Stimulated activated CD4-positive, alpha-beta T cell treated with anti-CD3 and anti-CD28 coated beads, Interleukin-1b, Interleukin-23, amount 100 ng/mL, for 48 hours (primary cell): ENCODE data around the gene TNNI2.

Source experiments
- DNase-seq: peaks from one replicate; pipeline ENCODE4 v3.0.0-alpha.2; 2020

Gene TNNI2

DNA sequence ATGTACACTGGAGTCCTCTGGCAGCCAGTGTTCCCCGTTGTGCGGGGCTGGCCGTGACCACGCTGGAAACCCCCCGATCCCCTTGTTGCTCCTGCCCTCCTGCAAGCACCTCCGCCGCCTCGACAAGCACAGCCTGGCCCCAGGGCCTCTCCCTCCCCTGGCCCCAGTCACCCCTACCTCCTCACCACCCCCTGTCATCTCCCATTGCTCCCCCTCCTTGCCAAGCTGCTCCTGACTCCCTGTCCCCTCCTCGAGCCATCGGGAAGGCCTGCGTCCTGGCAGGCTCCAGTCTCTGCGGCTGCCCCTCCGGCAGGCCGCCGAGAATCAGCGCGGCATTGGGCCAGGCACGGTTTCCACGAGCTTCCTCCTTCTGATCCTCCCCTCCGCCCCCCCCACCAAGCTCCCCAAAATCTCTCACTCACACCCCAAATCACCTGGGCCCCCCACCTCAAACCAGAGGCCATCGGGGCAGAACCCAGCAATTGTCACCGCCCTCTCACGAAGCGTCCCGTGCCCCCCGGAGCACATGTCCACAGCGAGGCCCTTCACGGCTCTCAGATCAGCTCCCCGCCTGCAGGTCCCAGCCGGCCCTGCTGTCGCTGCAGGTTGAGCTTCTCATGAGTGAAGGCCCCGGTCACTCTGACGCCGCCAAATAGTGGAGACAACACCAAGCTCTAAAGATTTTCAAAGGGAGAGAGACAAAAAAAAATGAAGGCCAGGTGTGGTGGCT, 8.4 kb downstream of the TNNI2 start:
- DNase-seq: no peak

DNA sequence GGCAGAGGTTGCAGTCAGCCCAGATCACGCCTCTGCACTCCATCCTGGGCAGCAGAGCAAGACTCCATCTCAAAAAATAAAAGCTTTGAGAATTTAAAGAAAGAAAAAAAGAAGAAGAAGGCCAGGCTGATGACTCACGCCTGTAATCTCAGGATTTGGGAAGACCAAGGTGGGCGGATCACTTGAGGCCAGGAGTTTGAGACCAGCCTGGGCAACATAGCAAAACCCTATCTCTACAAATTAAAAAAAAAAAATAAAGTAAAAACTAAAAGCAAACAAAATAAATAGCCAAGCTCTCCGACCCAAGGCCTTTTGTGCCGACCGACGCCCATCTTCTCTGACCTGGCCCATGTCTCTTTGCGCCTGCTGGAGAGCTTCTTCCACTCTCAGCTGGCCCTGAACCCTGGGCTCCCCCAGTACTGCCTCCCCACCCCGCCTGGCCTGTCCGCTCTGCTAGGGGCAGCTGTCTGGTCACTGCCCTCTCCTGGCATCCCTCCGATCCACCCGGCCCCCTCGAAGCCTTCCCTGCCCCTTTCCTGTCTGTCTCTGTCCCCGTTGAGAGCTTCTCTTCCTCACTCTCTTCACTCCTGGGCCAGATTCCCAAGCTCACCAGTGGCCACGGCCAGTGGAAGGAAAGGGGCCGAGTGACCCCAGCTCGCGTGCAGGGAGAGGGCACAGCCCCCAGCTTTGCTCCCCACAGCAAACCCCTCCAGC, 9.3 kb downstream of the TNNI2 start:
- DNase-seq: no peak

DNA sequence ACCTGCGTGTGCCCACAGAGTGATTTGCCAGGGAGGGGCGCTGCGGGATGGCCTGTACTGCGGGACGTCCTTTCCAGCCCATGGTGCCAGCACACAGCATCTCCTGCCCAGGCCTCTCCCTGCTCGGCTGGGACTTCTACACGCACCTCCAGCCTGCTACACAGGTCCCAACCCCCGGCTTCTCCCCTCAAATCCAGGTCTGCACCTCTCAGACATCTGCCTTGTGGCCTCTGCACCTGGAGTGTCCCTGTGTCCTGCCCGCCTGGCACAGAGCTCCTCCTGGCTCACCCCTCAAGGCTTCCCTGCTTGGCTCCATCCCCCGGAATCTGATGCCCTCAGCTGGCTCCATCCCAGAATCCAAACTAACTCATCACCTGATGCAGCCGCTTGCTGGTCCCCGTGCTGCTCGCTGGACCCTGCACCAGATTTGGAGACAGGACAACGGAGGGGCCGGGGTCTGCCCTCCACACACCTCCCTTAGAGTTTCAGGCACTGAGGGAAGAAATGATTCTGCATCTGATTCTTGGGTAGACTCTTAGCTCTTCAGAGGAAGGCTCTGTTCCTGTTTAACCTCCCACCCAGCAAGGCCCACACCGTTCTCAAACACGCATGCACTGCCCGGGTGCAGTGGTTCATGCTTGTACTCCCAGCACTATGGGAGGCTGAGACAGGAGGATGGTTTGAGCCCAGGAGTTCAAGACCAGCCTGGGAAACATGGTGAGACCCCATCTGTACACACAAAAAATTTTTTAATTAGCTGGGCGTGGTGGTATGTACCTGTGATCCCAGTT, 10.1 kb downstream of the TNNI2 start:
- no peak for DNase-seq

GRCh38 chr11:1851468-1852180, 12.8 kb downstream of the TNNI2 start:
- no peak for DNase-seq

DNA sequence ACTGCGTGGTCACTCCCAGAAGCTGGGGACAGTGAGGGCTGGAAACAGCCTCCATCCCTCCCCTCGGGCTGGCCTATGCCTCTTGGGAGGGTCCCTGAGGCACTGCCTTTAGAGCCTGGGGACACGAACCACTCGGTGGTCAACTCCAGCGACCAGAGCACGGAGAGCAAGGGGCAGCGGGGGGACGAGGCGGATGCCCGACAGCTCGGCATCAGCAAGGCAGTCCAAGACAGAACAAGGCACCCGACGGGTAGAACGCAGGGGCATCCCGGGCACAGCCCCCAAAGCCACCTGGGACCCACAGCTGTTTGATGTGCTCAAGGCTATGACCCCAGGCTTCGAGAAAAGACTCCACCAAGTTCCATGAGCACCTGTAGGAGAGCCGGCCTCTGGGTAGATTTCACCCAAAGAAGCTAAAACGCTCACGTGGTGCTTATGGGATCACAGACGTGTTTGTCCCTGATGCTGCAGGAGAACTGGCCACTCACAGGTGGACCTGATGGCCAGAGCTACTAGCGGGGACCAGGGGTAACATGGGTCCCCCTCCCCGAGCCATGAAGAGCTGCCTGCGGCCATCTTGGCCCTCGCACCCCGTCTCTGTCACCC, 13.6 kb downstream of the TNNI2 start:
- DNase-seq: no peak

DNA sequence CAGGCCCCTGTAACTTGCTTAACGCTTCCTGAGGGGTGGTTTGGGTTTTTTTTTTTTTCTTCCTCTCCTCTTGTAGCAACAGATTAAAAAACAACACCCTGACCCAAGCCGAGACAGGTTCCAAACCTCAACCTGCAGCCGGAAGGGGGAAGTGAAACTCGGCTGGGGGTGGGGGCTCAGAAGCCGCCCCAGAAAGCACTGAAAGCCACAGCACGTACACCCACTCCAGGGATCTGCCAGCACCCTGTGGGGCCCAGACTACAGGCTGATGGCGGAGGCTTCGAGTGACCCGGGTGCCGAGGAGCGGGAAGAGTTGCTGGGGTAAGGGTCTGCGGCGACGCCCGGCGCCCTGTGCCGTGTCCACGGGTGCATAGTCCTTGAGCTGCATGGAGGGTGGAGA, 14.1 kb downstream of the TNNI2 start, which contains the start of gene LSP1:
Gene LSP1, plus strand, starts transcription at position 208 of the 400 bp plus-strand sequence. Its CDS starts 61 bp downstream, at position 269.
- peak; percentile 81 for DNase-seq

DNA sequence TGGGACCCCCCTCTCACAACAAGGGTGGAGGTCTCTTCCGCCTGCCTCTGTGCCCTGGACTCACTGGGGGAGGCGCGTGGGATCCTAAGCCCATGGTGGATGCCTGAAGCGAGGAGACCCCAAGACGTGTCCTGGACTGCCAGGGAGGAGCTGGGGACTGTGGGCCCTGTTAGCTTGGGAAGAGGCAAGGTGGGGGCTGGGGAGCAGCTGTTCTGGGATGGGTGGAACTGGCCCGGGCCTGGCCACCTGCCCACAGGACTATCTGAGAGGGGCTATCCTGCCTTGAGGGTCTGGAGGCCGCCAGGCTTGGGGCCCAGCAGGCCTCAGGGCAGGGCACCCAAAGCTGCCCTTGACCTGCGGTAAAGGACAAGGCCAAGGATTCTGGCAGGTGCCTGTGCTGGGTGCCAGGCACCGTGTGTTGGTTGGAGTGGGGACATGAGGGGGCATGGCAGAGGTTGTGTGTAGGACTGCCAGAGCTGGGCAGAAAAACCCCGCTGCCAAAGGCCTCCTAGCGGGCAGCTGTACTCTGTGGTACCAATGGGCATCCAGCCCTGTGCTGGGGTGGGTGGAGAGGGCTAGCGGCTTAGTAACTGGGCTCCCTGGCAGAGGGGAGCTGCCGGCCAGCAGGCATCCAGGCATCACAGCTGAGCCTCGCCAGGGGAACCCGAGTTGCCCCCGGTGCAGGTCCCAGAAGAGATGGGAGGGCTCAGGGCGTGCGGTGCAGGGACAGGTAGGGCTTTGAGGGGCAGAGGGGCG, 14.8 kb downstream of the TNNI2 start:
- no peak for DNase-seq

- no peak for DNase-seq
Measured at GRCh38 chr11:1854132-1854948, 15.6 kb downstream of the TNNI2 start.

DNA sequence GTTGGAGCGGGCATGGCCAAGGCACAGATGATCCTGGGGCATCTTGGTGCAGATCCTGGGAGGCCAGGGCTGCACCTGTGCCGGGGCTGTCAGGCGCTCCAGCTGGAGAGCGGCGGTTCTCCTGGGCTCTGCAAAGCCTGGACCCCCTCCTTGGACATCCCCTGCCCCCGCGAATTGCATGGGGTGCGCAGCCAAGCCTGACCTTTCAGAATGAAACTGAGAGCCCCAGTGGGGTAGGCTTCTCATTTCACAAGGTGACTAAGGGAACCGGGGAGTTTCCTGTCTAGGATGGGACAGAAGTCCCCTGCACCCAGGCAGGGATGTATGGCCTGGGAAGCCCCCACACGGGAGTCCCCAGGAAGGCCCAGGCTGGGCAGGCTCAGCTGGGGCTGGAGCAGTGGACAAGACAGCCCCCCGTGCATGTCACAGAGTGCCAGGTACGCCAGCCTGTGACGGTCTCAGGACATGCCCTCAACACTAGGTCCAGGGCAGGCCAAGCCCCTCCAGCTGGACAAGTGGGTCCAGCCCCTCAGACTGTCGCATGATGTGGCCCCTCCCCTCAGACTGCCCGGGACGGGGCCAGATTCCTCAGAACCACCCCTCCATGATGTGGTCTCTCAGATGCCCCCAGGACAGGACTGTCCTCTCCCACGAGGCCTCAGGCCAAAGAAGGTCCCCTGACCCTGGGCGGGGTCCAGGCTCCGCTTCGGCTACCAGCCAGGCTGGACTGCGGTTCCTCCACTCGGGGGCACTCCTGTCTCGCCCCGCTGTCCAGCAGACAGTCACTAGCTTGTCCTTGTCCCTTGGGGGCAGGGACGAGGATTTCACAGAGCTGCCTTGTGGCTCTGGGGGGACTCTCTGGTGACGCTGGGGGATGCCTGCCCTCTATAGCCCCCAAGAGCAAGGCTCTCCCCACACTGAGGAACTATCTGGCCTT, 16.4 kb downstream of the TNNI2 start:
- DNase-seq: peak; percentile 62

DNA sequence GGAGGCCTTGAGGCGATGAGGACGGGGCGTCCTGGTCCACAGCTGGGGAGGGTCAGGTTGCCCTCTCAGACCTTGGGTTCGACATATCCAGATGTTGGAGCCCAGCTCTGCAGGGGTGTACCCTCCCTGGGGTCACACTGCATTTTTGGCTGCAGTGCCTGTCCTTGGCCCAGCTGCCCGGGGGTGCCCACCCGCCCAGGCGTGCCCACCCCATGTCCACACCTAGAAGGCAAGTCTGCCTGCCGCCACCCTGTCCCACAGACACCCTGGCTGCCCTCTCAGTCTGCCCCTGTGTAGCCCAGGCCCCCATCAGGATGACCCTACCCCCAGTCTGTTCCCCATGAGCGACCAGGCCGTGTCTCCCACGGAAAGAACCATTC, 17.1 kb downstream of the TNNI2 start:
- no peak for DNase-seq

DNA sequence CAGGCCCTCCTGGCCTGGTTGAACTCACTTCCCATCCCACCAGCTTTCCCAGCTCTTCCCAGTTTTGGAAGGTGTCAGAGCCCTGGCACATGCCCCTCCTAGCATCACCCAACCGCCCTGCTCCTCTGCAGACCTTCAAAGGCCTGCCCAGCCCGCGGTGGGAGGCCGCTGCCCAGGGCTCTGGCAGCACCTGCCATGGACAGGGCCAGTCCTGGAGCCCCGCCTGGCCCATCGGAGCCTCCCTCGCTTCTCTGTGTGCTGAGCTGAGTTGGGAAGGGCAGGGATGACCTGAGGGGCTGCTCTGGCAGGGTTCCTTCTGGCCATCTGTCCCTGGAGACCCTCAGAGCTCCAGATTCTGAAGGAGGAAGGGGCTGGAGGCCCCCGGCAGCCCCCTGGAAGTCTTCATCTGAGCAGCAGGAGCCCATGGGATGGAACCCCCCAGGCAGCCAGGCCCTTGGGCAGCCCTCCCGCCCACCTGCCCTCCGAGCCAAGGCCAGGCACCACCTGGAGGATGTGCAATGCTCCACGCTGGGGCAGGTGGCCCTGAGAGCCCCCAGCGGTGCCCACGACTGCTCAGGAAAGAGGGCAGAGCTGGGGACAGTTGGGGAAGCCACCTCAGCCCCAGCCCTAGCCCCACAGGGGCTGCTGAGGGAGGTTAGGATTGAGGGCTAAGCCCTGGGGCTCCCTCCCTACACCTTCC, 17.7 kb downstream of the TNNI2 start:
- no peak for DNase-seq

DNA sequence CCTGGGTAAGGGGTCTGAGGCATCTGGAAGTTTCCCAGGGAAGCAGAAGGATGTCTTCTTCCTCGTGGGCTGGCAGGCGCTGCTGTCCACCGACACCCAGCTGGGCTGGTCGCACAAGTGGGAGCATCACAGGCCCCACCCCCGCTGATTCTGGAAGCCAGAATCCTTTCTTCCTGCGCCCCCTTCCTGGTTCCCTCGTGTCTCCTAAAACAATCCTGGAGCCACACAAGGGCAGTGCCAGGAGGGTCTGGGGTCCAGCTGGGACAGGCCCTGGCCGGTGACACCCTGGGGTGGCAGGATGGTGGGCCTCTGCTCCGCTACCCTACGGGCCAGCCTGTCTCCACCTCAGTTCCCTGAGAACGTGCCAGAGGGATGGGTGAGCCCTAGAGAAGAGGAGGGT, 18.3 kb downstream of the TNNI2 start:
- DNase-seq: no peak

DNA sequence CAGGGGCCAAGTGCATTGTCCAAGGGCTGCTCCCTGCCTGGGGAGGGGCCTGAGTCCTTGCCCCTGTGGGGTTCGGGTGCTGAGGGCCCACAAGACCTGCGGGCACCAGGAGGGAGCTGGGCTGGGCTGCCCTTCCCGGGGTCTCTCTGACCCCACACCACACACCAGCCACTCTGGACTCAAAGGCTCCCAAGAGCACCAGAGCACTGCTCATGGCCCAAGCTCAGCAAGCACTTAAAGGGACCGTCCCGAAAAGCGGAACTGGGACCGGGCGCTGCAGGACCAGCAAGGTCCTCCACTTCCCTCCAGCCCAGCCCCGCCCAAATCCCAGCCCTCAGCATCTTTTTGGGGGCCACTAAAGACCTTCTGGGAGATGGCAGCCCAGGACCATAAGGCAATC, 19.4 kb downstream of the TNNI2 start:
- DNase-seq: no peak

- no peak for DNase-seq
Measured at GRCh38 chr11:1858576-1858975, 19.8 kb downstream of the TNNI2 start.

DNA sequence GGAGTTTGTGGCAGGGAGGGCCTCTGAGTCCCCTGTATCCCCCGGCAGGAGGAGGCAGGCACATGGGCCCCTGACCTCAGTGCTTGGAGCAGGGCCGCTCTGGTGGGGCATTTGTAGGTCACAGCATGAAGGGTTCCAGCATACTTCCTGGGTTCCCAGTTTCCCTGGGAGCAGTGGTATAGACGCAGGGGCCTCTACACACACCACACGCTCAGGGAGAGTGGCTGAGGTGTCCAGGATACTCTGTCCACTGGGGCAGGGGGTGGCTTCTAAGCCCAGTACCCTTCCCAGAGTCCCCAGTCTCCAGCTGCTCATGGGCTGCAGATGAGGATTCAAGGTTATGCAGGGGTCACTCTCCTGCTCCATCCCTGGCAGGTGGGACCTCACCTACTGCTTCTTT, 20.2 kb downstream of the TNNI2 start:
- no peak for DNase-seq

- DNase-seq: no peak
Measured at GRCh38 chr11:1860108-1860507, 21.3 kb downstream of the TNNI2 start.

- DNase-seq: no peak
Measured at GRCh38 chr11:1861435-1862411, 22.9 kb downstream of the TNNI2 start.
